ENCODE measurements around the gene POLR1B.
A peak's percentile ranks its signal among the peaks of the same experiment; 100 is the strongest.
"Not testable (repeated sequence)": the region's sequence is repeated elsewhere in the genome, so short reads cannot be mapped to it uniquely, and the experiment has no call there.

Gene POLR1B

DNA sequence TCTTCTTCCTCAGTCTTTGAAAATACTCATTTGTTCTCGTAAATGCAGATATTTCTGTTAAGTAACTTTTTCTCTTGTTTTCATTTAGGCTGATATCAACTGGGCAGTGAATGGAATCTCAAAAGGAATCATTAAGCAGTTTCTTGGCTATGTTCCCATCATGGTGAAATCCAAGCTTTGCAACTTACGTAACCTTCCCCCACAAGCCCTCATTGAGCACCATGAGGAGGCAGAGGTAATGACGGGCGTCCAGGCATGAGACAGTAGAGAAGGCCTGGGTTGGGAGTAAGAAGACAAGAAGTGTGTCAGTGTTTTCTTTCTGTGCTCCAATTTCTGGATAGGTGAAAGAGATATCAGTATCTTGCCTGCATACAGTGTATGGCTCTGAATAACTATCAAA, 5.1 kb downstream of the POLR1B start:
- Histone ChIP-seq H3K4me1 (ENCODE audit: control insufficient read depth, insufficient read depth, low read length) (peaks cover 8% of the 10 kb centered on the region), H3K4me3 (ENCODE audit: low read length) (no peak overlapping the region), H3K36me3 (ENCODE audit: control insufficient read depth, insufficient read depth, low read length) (peaks cover 14% of the 10 kb centered on the region), H3K9ac (ENCODE audit: low read length) (no peak overlapping the region), H3K27ac (ENCODE audit: low read depth, low read length) (no peak overlapping the region), H3K27me3 (ENCODE audit: control insufficient read depth, insufficient read depth, low read length) (no peaks in the 10 kb centered on the region)

DNA sequence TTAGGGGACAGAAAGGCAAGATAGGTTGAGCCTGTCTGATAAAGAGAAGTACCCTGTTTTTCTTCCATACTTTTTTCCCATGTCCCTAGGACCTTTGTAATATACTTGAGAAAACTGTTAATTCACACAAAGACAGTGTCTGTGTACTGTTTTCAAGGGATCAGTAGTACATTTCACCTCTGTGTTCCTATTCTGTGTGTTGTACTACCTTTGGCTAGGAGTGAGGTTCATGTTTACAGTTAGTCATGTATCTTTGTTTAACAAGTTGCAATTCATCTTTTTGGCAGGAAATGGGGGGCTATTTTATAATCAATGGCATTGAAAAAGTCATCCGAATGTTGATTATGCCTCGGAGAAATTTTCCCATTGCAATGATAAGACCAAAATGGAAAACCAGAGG, 6.7 kb downstream of the POLR1B start:
- no peak overlapping the region for H3K9ac ChIP-seq (ENCODE audit: low read length)
- H3K4me1 ChIP-seq (ENCODE audit: control insufficient read depth, insufficient read depth, low read length), result no peaks in the 10 kb centered on the region
- peaks cover 22% of the 10 kb centered on the region for H3K36me3 ChIP-seq (ENCODE audit: control insufficient read depth, insufficient read depth, low read length)
- H3K4me3 ChIP-seq (ENCODE audit: low read length), result no peak overlapping the region
- no peaks in the 10 kb centered on the region for H3K27me3 ChIP-seq (ENCODE audit: control insufficient read depth, insufficient read depth, low read length)
- H3K27ac ChIP-seq (ENCODE audit: low read depth, low read length), result no peak overlapping the region

DNA sequence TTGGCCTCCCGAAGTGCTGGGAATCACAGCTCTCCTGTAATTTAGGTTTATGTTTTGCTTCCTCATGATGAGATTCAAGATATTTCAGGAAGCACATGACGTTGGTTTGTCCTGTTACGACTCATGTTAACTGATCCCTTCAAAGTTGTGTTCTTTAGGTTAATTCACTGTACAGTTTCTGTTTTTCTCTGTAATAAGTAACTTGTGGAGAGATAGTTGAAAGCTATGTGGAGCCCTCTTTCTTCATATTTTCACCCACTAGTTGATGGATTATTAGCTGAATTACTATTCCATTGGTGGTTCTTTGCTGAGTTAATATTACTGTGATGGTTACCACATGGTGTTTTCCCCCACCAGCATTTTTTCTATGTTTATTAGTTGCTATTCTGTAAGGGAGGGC, 23.8 kb downstream of the POLR1B start:
- no peak overlapping the region for H3K4me3 ChIP-seq (ENCODE audit: low read length)
- H3K36me3 ChIP-seq (ENCODE audit: control insufficient read depth, insufficient read depth, low read length), result peaks cover 22% of the 10 kb centered on the region
- no peaks in the 10 kb centered on the region for H3K27me3 ChIP-seq (ENCODE audit: control insufficient read depth, insufficient read depth, low read length)
- no peak overlapping the region for H3K27ac ChIP-seq (ENCODE audit: low read depth, low read length)
- H3K9ac ChIP-seq (ENCODE audit: low read length), result no peak overlapping the region
- no peaks in the 10 kb centered on the region for H3K4me1 ChIP-seq (ENCODE audit: control insufficient read depth, insufficient read depth, low read length)

DNA sequence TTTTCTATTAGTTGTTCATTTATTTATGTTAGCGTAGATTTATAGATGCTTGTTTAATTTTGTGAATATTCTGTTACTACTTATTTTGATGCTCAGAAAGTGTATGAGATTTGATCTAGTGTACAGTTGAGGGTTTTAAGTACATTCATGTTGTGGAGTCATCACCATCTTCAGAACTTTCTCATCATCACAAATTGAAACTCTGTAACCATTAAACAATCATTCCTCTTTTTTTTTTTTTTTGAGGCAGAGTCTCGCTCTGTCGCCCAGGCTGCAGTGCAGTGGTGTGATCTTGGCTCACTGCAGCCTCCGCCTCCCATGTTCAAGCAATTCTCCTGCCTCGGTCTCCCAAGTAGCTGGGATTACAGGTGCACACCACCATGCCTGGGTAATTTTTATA, 24.2 kb downstream of the POLR1B start:
- H3K4me1 ChIP-seq (ENCODE audit: control insufficient read depth, insufficient read depth, low read length); H3K4me3 ChIP-seq (ENCODE audit: low read length): not testable (repeated sequence)
- H3K36me3 ChIP-seq (ENCODE audit: control insufficient read depth, insufficient read depth, low read length), result peaks cover 24% of the 10 kb centered on the region

DNA sequence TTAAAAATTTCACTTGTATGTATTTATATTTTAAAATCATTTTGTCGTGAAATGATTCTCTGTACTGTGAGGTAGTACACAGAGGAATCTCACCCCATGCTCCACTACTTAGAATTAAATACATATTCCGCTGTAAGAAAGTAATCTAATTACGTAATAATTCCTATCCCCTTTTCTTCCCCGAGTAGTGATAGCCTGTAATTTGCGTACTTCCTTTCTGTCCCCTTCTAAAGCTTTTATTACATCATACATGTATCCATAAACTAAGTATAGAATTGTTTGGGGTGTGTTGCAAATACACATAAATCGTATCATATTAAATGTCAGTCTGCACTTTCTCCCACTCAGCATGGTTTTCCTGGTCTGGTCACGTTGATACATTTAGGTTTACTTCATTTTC, 29.7 kb downstream of the POLR1B start:
- Histone ChIP-seq H3K36me3 (ENCODE audit: control insufficient read depth, insufficient read depth, low read length) (peaks cover 34% of the 10 kb centered on the region), H3K4me3 (ENCODE audit: low read length) (no peak overlapping the region), H3K4me1 (ENCODE audit: control insufficient read depth, insufficient read depth, low read length) (no peaks in the 10 kb centered on the region), H3K9ac (ENCODE audit: low read length) (no peak overlapping the region), H3K27me3 (ENCODE audit: control insufficient read depth, insufficient read depth, low read length) (no peaks in the 10 kb centered on the region), H3K27ac (ENCODE audit: low read depth, low read length) (no peak overlapping the region)

More for the DNA sequence above, 24.2 kb downstream of the POLR1B start:
- H3K27ac ChIP-seq (ENCODE audit: low read depth, low read length); H3K9ac ChIP-seq (ENCODE audit: low read length); H3K27me3 ChIP-seq (ENCODE audit: control insufficient read depth, insufficient read depth, low read length): not testable (repeated sequence)

DNA sequence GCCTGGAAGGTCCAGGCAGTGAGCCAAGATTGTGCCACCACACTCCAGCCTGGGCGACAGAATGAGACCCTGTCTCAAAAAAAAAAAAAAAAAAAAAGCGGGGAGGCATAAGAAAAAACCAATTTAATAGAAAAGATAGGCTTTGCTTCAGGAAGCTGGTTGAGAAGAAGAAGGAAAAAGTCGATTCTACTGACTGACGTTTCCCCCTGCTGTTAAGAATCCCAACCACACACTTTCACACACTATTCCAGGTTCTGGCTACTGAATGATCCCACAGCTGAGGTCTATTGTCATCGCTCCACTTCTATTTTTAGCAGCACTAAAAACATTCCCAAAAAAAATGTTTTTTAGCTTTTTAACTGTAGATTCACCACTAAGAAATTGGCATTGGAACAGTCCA, 35.5 kb downstream of the POLR1B start:
- no peak overlapping the region for H3K27ac ChIP-seq (ENCODE audit: low read depth, low read length)
- H3K27me3 ChIP-seq (ENCODE audit: control insufficient read depth, insufficient read depth, low read length), result no peaks in the 10 kb centered on the region
- H3K4me1 ChIP-seq (ENCODE audit: control insufficient read depth, insufficient read depth, low read length), result no peaks in the 10 kb centered on the region
- peaks cover 6% of the 10 kb centered on the region for H3K36me3 ChIP-seq (ENCODE audit: control insufficient read depth, insufficient read depth, low read length)
- H3K9ac ChIP-seq (ENCODE audit: low read length), result no peak overlapping the region
- no peak overlapping the region for H3K4me3 ChIP-seq (ENCODE audit: low read length)

DNA sequence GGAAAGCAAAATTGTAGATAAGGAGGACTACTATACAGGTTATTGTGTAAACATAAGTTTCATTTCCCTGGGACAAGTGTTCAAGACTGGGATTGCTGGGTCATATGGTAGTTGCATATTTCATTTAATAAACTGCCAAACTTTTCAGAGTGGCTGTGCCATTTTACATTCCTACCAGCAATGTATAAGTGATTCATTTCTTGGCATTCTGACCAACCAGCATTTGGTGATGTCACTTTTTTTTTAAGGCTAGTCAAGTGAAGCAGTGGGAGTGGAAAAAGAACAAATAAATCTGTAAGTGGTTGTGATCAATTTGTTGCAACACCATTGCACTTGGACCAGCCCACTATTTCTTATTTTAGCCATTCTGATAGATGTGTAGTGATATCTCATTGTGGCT, 37.0 kb downstream of the POLR1B start:
- H3K27ac ChIP-seq (ENCODE audit: low read depth, low read length), result no peak overlapping the region
- no peaks in the 10 kb centered on the region for H3K27me3 ChIP-seq (ENCODE audit: control insufficient read depth, insufficient read depth, low read length)
- H3K4me3 ChIP-seq (ENCODE audit: low read length), result no peak overlapping the region
- peaks cover 6% of the 10 kb centered on the region for H3K36me3 ChIP-seq (ENCODE audit: control insufficient read depth, insufficient read depth, low read length)
- no peak overlapping the region for H3K9ac ChIP-seq (ENCODE audit: low read length)
- no peaks in the 10 kb centered on the region for H3K4me1 ChIP-seq (ENCODE audit: control insufficient read depth, insufficient read depth, low read length)

DNA sequence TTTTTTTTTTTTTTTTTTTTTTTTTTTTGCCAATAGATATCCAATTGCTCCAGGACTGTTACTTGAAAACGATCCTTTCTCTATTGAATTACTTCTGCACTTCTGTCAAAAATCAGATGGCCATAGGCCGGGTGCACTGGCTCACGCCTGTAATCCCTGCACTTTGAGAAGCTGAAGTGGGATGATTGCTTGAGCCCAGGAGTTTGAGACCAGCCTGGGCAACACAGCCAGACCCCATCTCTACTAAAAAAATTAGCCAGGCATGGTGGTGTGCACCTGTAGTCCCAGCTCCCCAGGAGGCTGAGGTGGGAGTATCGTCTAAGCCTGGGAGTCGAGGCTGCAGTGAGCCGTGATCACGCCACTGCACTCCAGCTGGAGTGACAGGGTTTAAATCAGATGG, 37.8 kb downstream of the POLR1B start:
- Histone ChIP-seq H3K4me3 (ENCODE audit: low read length) (no peak overlapping the region), H3K9ac (ENCODE audit: low read length) (no peak overlapping the region), H3K27me3 (ENCODE audit: control insufficient read depth, insufficient read depth, low read length) (no peaks in the 10 kb centered on the region), H3K36me3 (ENCODE audit: control insufficient read depth, insufficient read depth, low read length) (peaks cover 2% of the 10 kb centered on the region), H3K4me1 (ENCODE audit: control insufficient read depth, insufficient read depth, low read length) (peaks cover 4% of the 10 kb centered on the region), H3K27ac (ENCODE audit: low read depth, low read length) (no peak overlapping the region)

DNA sequence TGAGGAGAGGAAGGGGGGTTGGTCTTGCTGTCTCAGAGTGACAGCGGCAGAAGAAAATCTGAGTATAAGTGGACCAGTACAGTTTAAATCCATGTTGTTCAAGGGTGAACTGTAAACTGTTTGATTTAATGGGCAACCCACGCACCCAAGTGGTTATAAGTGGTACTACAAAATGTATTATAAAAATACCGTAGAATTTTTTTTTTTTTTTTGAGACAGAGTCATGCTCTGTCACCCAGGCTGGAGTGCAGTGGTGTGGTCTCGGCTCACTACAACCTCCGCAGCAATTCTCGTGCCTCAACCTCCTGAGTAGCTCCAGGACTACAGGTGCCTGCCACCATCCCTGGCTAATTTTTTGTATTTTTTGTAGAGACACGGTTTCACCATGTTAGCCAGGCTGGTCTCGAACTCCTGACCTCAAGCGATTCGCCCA, 40.1 kb downstream of the POLR1B start:
- no peak overlapping the region for H3K4me3 ChIP-seq (ENCODE audit: low read length)
- H3K4me1 ChIP-seq (ENCODE audit: control insufficient read depth, insufficient read depth, low read length), result peaks cover 8% of the 10 kb centered on the region
- H3K27ac ChIP-seq (ENCODE audit: low read depth, low read length), result no peak overlapping the region
- peaks cover 6% of the 10 kb centered on the region for H3K36me3 ChIP-seq (ENCODE audit: control insufficient read depth, insufficient read depth, low read length)
- no peak overlapping the region for H3K9ac ChIP-seq (ENCODE audit: low read length)
- H3K27me3 ChIP-seq (ENCODE audit: control insufficient read depth, insufficient read depth, low read length), result no peaks in the 10 kb centered on the region

DNA sequence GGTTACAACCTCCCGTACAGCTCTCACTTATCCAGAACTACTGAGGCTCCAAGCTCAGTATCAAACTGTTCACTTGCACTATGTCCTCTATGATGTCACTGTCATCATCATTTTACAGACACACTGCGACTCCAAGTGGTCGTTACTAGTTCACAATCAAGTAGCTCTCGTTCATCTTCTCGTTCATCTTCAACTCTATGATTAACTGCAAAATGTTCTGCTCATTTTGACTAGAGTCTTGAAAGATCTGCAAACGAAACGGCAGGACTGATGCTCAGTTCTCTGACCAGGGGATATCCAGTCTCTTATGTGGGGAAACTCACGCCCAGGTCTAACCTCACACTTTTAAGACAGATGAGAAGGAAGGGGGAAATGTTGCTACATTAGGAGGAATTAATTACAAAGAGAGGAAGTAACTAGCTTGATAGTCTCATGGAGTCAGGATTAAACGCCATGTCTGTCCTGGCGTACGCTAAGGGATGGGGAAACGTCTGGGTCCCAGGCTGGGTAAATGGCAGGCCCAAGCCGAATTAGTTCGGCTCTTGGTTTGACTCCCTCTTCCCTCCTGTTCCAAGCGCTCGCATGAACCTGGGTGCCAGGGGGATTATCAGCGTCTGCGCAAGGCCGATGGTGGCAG, 41.4 kb downstream of the POLR1B start:
- H3K9ac ChIP-seq (ENCODE audit: low read length), result peak overlapping the region; percentile 53
- peak overlapping the region; percentile 93 for H3K27ac ChIP-seq (ENCODE audit: low read depth, low read length)
- H3K4me3 ChIP-seq (ENCODE audit: low read length), result peak overlapping the region; percentile 79
- H3K4me1 ChIP-seq (ENCODE audit: control insufficient read depth, insufficient read depth, low read length), result peaks cover 8% of the 10 kb centered on the region
- H3K27me3 ChIP-seq (ENCODE audit: control insufficient read depth, insufficient read depth, low read length), result no peaks in the 10 kb centered on the region
- peaks cover 12% of the 10 kb centered on the region for H3K36me3 ChIP-seq (ENCODE audit: control insufficient read depth, insufficient read depth, low read length)

DNA sequence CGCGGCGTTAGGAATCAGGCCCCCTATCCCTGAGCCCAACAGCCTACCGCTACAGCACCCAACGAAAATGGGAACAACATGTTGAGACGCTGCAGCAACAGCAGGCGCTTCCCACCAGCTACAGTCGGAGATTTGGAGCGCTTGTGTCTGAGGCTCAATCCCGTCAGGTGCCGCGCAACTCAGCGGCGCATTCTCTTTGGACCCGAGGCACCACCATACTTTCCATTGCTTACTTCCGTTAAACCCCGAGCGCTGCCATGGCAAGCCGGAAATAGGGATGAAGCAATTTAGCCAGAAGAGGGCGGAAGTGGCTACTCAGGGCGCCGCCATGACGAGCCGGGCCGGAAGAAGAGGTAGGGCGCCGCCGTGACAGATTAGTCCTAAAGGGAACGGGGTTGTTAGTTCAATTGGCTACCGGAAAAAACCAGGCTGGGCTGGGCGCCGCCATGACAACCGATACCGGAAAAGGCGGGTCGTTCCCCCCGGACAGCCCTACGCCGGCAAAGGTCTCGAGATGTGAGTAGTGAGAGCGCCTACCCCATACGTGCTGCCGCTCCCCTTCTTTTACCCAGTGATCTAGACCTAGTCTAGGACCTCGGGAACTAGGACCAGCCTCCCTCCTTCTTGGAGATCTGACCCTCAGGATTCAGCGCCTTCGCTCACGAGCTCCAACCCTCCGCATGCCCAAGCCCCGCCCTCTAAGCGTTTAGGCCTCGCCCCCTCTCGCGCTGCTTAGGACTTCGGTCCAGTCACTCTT, 42.0 kb downstream of the POLR1B start, which contains the start of gene CHCHD5:
Gene CHCHD5, plus strand, starts transcription at position 476 of the 757 bp plus-strand sequence. Its CDS starts 39 bp downstream, at position 515.
- Histone ChIP-seq H3K27ac (ENCODE audit: low read depth, low read length) (peak within 1 kb of the TSS; percentile 93), H3K27me3 (ENCODE audit: control insufficient read depth, insufficient read depth, low read length) (no peaks in the 10 kb centered on the region), H3K4me3 (ENCODE audit: low read length) (peak within 1 kb of the TSS; percentile 79), H3K9ac (ENCODE audit: low read length) (peak within 1 kb of the TSS; percentile 66), H3K36me3 (ENCODE audit: control insufficient read depth, insufficient read depth, low read length) (peaks cover 13% of the 10 kb centered on the region), H3K4me1 (ENCODE audit: control insufficient read depth, insufficient read depth, low read length) (peaks cover 8% of the 10 kb centered on the region)

DNA sequence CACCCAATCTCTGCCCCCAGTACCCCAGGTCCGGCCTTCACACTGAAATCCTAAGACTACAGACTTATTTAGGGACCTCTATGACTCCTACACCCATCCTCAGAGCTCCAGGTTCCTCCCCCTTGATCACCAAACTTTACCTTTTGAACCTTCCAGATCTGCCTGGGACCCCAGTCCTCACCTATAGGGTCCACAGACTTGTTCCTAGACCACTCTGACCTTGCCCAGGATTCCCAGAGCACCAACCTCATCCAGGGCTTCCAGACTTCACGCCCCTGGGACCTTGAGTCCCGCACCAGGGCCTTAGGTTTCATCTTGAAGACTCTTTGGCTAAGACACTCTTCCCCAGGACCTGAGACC, 42.6 kb downstream of the POLR1B start:
- Histone ChIP-seq H3K27ac (ENCODE audit: low read depth, low read length) (peak overlapping the region; percentile 93), H3K36me3 (ENCODE audit: control insufficient read depth, insufficient read depth, low read length) (peaks cover 13% of the 10 kb centered on the region), H3K4me1 (ENCODE audit: control insufficient read depth, insufficient read depth, low read length) (peaks cover 8% of the 10 kb centered on the region), H3K27me3 (ENCODE audit: control insufficient read depth, insufficient read depth, low read length) (no peaks in the 10 kb centered on the region), H3K4me3 (ENCODE audit: low read length) (peak overlapping the region; percentile 79), H3K9ac (ENCODE audit: low read length) (peak overlapping the region; percentile 66)

DNA sequence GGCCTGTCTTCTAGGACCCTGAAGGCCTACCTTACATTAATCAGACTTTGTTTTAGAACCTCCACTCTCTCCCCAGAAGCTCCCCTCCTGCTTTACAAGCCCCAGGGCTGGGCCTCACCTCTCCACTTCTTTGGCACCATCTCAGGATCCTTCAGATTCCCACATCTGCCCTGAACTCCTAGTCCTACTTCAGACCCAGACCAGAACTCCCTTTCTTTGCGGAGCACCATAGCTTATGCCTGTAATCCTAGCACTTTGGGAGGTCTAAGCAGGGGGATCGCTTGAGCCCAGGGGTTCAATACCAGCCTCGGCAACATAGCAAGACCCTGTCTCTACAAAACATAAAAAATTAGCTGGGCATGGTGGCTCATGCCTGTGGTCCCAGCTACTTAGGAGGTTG, 43.1 kb downstream of the POLR1B start:
- no peaks in the 10 kb centered on the region for H3K27me3 ChIP-seq (ENCODE audit: control insufficient read depth, insufficient read depth, low read length)
- peak overlapping the region; percentile 79 for H3K4me3 ChIP-seq (ENCODE audit: low read length)
- H3K27ac ChIP-seq (ENCODE audit: low read depth, low read length), result peak overlapping the region; percentile 93
- no peak overlapping the region for H3K9ac ChIP-seq (ENCODE audit: low read length)
- H3K4me1 ChIP-seq (ENCODE audit: control insufficient read depth, insufficient read depth, low read length), result peaks cover 8% of the 10 kb centered on the region
- peaks cover 13% of the 10 kb centered on the region for H3K36me3 ChIP-seq (ENCODE audit: control insufficient read depth, insufficient read depth, low read length)
